Inflammatory macrophage treated with lipopolysaccharide for 1 hour (primary cell): Measurements from ENCODE around the gene CBX4.
A peak's percentile ranks its signal among the peaks of the same experiment; 100 is the strongest.

Experiments
- DNase-seq, 2 donors: peaks; one replicate each; pipeline ENCODE4 v3.0.0-alpha.2; 2020 to 2022

CBX4 gene

DNA sequence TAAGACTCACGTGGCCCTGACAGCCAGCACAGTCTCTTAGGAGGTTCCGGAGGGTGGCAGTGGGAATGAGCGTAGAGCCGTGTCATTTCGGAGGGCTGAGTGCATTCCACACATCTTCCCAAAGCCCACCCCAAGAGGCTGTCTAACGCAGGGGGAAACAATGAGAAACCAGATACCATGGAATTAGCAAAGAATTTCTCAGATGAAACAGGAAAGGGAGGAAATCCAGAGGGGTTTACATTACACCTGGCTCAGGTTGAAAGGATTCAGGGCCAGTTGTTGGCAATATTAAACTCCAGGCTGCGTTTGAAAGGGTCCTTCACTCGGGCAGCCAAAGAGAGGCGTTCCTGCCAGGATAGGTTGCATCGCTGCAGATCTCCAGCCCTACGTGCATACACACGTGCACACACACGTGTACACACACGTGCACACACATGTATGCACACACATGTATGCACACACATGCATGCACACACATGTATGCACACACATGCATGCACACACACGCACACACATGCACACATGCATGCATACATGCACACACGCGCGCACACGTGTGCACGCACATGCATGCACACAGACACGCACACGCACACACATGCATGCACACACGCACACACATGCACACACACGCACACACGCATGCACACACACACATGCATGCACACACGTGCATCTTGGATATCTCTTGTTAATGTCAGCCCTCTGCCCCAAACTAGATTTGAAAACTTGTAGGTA lies 12.2 kb downstream of the CBX4 start:
- no peak for DNase-seq

DNA sequence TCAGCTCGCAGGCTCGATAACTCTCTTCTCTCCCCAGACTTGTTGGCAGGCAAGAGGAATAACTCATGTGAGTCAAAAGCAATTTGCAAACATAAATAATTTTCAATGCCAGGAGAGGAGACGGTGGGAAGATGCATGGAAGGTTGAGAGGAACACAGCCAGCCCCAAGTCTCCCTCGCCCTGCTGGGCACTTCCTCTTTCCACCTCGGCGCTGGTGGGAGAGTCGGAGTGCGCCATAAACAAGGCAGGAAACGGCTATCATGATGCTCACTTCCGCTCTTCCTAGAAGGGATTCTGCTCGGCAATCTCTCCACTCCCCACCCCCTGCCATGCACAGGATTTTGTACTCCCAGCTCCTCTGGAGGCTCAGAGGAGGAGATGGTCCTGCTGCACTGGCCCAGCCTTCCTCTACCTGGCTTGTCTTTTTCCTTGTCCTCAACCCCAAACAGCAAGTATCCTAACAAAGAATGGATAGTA lies 13.0 kb downstream of the CBX4 start:
- DNase-seq: peak; percentile 67 to 70

DNA sequence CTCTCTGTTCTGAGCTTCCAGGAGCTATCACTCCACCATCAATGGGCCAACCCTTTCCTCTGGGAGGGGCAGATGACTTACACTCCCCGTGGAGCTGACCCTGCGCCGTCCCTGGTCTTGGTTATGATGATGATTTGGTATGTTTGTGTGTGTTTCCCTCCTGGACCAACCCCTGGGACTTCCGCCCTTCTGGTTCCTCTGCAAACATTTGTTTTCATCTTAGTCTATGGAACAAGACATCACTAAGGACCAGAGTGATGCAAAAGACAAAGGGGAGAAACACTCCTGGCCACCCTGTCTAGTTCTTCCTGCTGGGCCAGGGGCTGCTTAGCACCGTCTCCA lies 13.7 kb downstream of the CBX4 start:
- DNase-seq: no peak

DNA sequence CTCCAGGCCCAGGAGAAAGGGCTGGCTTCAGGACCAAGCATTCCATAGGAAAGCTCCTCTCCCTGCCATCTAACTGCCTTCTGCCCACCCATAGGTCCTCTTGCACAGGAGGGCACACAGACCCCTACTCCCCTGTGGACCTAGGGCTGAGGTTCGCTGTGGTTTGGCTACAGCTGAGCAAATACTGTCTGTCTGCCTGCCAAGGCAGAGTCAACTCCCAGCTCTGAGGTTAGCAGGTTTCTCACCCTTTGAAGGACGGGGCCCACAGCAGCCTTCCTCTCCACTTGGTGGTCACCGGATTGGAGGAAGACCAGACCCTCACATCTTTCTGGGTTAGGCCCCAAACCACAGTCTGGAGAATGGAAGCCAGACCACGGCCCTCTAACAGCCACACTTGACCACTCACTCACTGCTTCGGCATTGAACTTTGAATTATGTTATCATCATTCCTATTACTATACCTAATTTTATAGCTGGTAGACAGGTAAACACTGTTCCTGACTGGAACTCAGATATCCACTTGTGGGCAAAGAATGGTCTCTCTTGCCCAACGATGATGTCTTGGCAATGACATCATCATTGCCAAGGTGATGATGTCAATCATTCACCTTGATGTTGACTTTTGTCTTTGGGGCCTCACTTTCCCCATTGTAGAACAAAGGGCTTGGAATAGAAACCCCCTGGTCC lies 14.2 kb downstream of the CBX4 start:
- no peak for DNase-seq

DNA sequence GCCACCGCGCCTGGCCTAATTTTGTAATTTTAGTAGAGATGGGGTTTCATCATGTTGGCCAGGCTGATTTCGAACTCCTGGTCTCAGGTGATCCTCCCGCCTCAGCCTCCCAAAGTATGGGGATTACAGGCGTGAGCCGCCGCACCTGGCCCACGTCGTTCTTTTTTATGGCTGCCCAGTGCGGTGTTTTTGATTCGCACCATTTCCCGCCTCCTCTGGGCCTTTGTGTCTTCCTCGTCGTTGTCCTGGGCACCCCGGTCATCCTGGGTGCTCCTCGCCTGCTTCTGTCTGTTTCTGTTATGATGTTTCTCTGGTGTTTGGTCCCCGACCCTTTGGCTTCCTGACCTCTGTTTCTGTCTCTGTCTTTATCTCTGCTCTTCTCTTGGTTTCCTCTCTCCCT lies 15.0 kb downstream of the CBX4 start:
- no peak for DNase-seq

DNA sequence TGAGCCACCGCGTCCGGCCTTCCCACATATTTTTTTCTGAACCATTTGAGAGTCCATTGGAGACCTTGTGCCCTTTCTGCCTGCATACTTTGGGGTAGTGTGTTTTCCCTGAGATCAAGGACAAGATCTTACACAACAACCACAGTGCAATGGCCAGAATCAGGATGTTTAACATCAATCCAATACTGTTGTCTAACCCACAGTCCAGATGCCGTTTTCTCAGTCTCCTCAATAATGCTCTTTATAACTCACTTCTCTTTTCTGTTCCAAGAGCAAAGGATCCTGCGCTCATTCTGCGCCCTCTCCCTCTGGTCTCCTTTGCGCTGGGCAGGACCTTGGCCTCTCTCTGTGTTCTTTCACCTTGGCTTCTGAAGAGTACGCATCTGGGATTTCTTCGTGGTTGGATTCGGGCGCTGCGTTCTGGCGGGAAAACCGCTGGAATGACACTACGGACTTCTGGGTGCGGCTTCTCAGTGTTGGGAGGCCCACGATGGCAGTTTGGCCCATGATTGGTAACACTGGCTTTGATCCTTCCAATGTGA lies 16.6 kb downstream of the CBX4 start:
- DNase-seq: no peak

DNA sequence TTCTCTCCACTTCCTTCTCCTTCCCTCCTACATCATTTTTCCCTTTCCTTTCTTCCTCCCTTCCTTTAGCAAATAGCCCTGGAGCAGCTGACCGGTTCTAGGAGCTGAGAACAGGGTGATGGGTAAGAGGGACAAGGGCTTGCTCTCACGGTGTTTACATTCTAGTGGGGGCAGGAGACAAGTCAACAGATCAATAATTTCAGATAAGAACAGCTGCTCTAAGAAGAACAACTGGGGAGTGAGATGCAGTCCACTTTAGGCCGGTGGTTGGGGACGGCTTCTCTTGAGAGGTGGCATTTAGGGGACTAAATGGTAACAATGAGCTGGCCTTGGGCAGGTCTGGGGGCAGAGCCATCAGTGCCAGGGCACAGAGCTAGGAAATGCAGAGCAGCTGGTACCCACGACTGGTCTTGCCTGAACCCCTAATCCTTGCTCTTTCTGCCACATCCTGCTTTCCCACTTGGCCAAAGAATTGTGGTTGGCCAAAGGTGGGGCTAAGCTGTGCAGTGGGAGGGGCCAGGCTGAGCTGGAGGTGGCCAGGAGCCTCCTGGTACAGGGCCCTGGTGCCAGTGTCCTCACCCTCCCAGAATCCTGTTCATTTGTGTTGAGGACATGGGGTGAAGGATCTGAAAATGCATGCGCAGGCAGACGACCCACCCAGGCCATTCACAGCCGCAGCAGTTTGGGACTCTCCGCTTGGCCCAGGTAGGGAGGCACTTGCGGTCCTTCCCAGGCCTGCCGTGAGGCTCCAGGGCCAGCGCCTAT lies 17.7 kb downstream of the CBX4 start:
- DNase-seq: no peak

DNA sequence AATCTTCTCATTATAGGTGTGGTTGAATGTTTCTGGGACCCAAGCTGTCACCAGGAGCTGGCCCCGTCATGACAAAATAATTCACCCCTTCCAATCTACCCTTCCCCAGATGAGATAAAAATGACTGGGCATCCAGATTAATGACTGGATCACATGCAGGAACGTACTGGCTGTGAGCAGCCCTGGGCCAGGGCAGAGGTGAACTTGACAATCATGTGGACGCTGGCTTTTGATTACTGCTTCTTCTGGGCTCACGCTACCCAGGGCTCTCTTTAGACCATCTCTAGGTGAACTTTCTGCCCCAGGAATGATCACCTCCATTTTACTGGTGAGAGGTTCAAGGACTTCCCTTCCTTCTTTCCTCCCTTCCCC lies 18.3 kb downstream of the CBX4 start:
- no peak for DNase-seq

DNA sequence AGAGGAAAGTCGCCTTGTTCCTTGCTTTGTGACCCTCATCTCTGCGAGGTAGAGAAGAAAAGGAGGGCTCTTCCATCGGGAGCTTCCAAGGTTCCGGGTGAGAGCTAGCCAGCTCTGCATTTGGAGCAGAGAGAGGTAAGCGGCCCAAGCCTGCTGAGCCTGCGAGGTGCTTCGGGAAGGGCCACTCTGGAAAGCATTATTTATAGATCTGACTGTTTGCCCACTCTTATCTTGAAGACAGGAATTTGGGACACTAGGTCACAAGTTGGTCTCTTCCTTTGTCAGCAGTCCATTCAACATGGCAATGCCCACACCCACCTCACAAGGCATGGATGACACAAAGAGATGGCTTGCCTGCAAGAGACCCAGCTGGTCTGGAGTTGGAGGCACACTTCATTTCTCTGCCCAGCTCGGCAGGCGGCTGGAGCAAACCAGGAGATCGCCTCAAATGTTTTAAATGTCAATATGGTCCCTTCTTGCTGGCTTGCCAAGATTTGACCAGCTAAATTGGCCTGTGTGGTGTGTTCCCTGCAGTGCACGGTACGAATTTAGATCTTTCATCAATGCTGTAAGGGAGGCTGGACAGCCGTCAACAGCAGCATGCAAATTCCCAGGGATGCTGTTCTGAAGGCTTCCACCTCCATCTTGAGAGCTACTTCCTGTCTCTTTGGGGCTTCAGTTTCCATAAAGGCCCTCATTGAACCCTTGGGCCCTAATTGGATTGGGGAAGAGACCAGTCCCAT lies 19.5 kb downstream of the CBX4 start:
- no peak for DNase-seq

DNA sequence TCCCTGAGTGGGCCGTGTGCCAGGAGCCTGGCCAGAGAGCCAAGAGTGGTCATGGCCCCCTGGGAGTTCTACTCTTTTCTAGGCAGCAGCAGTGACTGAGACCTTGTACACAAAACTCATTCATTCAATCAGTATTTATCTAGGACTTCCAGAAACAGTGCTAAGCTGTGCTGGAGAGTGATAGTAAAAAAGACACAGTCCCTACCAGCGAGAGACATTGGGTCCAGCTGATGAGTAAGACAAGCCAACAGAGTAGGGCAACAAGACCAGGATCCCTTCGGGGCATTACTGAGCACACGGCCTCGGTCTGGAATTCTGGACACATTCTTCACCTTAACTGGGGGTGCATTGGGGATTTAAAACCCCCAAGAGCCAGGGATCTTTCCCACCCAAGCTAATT lies 20.2 kb downstream of the CBX4 start:
- no peak for DNase-seq

DNA sequence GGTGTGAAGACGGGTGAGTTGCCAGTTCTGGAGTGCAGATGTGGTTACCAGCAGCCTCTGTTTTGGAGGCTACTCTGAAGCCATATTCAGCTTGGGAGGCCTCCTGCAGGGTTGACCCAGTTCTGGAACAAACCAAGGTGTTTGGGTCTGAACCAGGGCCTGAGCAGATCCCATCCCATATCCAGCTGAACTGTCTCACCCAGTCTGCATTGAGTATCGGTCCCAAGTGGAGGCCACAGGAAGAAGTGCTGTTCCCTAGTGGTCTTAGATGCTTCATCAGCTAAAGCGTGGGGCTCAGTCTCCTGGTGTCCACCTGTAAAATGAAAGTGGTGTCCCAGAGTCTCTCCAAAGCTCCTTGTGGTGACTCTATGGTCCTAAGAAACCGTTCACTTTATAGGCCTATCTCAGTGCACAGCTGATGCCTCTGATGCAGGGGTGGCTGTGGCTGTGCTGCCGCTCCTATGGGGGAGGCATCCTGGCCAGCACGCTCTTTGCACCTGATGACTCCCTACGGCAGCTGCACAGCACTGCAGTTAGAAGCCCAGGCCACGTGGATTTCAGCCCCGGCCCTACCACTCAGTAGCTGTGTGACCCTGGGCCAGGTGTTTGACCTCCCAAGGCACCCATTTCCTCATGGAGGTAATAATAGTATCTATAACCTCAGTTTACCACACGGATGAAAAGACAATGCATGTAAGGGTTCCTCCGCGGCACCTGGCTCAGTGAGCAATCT lies 21.0 kb downstream of the CBX4 start:
- DNase-seq: no peak

DNA sequence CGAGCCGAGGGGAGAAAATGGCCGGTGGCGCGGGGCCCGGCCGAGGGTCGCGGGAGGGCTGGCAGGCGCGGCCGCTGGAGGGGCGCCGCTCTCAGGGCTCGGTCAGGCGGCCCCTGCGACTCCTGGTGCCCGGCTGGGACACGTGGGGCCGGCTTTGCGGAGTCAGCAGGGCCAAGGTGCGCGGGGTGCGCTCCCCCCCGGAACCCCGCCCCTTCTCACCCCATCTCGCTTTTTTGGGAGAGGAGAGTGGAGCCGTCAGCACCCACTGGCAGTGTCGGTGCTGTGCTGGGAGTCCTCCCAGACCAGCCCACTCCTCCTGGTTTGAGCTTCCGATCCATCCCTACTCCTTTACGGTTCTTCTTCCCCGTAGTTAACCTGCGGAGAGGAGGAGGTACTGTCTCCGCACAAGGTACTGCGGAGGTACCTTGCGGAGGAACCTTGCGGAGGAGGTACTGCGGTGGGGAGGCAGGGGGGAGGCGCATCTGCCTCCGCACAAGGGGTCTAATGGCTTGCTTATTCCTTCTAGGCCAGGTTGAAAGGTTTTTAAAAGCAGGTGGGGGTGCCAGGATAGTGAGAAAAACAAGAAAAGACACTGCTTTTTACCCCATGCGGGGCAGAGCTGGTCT lies 23.3 kb downstream of the CBX4 start:
- no peak for DNase-seq

DNA sequence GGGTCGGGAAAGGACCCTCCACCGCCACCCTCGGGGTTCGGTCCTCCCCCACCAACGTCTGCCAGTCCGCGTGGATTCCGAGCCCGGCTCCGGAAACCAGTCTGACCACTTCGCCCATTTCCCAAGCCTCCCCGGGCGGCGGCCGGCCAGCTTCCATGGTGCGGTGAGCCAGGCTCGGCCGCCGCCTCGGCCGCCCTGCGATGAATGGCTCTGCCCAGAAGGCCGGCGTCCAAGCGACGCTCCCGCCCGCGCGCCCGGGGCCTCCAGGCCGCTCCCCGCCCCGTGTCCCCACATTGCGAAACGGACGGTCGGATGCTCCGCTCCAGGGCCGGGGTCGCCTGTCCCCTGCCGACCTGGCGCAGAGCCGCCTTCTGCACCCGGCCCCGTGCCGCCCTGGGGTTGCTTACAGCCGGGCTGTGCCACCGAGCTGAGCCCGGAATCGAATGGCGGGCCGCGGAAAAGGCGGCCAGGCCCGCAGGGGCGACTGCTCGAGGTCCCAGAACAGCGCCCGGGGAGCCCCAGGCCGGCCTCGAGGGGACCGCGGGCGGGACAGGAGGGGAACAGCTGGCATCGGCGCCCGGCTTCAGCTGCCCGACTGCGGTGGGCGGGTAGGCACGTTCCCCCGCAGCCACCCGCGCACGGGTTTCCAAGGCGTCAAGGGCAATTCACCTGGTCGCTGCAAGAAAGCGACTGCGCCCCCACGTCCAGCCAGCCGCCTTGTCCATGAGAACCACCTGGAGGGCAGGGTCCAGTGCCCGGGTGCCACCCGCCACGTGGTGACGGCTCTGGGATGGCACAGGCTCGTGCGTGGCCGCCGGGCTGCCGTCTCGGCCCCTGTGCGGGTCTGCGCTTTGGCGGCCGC lies 24.0 kb downstream of the CBX4 start:
- DNase-seq: no peak

DNA sequence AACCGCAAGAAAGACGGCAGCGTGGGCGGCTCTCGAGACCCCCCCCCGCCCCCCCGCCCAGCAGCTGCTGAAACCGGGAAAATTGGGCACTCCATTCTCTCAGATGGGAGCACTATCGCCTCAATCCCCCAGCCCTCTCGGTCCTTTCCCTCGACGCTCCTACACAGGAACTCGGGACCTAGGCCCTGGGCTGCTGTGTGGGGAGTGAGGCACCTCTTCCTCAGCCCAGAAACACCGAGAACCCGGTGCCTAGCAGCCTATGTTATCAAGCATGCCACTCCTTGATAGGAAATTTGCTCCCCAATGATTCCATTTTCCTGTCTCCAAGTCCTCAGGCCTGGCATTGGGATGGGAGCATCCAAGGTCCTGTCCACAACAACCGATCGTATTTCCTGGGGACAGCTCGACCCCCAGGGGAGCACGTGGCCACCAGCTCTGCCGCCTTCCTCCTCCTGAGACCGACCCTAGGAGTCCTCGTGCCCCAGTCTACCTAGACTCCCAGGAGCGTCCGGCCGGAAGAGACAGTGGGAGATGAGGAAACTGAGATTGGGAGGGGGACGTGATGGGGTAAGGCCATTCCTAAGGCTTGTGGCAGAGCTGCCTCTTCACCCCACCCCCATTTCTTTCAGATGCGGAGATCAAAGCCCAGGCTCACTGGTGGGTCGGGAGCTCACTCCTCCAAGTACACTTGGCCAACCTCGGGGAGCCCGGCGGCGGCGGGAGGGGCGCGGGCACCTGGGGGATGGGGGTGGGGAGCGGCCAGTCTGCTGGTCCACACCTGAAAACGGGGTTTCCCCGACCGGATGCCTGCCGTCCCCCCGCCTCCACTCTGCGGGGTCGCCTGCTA lies 24.9 kb downstream of the CBX4 start:
- no peak for DNase-seq

DNA sequence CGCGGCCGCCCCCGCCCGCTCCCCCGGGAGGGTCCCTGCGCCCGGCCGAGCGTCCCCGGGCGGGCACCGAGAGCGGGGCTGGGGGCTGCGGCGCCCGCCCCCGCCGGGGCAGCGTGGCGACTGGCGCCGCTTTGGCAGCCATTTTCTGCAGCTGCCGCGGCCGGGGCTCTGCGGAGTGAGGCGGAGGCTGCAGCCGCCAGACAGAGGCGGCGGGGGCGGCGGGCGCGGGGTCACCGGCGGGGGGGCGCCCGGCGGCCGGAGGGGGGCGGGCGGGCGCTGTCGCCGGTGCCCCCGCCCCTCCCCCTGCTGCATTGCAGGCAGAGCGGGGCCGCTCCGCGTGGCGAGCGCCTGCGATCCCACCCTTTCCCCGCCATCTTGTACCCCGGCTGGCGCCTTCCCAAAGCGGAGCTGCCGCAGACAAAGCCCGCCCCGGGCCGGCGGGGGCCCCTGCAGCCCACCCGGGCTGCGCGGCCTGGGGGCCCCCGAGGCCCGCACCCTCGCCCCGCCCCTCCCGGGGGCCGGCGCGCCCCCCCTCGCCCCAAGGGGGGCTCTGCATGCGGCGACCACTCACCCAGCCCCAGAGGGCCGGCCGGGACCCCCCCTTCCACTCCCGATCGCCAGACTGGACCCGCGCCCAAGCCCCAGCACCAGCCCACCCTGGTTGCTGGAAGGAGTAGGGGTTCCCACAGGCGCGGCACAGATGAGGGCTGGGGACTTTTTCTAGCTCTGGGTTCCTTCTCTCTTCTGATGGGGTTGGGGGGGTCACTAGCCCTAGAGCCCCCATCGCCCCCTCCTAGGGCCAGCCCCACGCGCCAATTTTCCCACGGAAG lies 25.7 kb downstream of the CBX4 start:
- no peak for DNase-seq

DNA sequence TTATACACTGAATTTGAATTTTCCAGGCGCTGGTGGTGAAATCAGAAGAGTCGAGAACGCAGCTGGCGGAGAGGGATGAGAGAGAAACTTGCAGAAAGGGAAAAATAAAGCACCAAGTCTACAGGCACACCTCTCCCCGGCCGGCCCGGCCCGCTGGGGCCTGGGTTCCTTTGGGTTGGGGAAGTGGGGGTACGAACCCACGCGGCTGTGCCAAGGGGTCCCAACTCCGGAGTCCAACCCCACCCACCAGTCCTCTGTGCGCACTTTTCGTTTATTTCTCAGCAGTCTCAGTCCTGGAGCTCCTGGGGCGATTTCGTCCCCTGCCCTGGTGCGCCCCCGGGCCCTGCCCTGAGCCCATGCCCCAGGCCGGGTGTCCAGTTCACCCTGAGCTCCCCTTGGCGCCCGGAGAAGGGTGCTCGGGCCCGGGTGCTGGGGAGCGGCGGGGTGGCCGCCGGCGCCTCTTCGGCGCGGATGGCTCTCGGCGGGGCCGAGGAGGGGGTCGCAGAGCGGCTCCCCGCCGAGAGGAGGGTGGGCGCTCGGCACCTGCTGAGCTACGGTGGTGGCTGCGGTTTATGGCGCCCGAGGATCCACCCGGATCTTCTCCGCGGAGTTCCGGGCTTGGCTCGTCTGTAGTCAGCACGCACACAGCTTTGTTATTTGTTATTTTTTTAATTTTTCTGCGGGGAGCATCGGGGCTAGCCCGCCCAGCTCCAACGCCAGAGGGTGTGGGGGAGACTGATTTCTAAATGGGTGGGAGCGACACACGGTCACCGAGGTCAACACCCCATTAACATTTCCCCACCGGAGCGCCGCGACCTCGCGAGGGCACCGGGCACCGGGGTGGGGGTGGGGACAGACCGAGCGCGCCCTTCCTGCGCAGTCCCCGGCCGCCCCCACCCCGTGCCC lies 26.6 kb downstream of the CBX4 start:
- no peak for DNase-seq

DNA sequence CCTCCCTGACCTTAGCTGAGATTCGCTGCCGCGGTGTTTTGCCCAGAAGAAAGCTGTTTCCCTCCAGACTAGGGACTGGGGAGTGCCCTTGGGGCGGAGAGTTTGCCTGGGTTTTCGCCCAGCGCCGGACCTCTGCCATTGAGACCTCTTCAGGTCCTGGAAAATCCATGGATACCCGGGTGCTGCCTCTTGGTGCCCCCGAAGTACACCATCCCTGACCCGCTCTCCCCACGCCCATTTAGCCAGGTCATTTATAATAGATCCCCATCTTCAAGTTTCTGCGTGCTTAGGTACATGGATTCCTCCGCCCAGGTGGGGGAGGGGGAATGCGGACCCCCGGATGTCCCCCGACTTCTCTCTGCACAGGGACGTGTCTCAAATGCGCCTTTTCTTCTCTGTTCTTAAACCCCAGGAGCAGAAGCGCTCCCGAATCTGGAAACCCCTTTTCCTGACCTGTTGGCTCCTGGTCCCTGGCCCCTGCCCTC lies 27.3 kb downstream of the CBX4 start:
- DNase-seq: no peak
